A673 (cell line): ENCODE measurements around the gene MTMR2. TPM values are rescaled to one million over a fixed set of nuclear protein-coding genes. Genes with fewer than 3 reads are reported as not detected.
"Not testable (repeated sequence)": the region's sequence is repeated elsewhere in the genome, so short reads cannot be mapped to it uniquely, and the experiment has no call there.

Experiments used
- BruUV-seq: library from RNA; stranded (reverse); fragments of 400-500 nt; replicated peaks from 2 replicates; lab custom pipeline; 2021; lab: Mats Ljungman, UMichigan
- CTCF ChIA-PET: fragments of 300-600 bp; sonication (Branson Sonifier 250); formaldehyde crosslinking; loops from one replicate; lab custom pipeline; 2022; ENCODE audit warnings: antibody characterized with exemption; lab: Charles Lee
- POLR2A ChIA-PET: fragments of 300-600 bp; sonication (Branson Sonifier 250); formaldehyde crosslinking; loops from one replicate; lab custom pipeline; 2022; ENCODE audit warnings: antibody characterized with exemption; ENCODE audit not compliant: low non-redundant PET; lab: Charles Lee
- DNase-seq: peaks from one replicate; pipeline ENCODE4 v3.0.0-alpha.2; 2015; ENCODE audit warnings: low spot score
- H3K27ac ChIP-seq: fragments of 200-600 bp; sonication (generic); 2 replicates; pipeline ENCODE4 v1.5.1; 2016; ENCODE audit warnings: mixed run types, low read depth, mild to moderate bottlenecking, mixed read lengths, antibody characterized with exemption, low read length; ENCODE audit not compliant: poor library complexity, severe bottlenecking
- H3K27me3 ChIP-seq: fragments of 200-600 bp; sonication (generic); replicated peaks from 2 replicates; pipeline ENCODE4 v1.6.1; 2017; ENCODE audit warnings: mixed run types, low read depth, mild to moderate bottlenecking, mixed read lengths, antibody characterized with exemption, low read length; ENCODE audit not compliant: insufficient read depth, poor library complexity
- H3K36me3 ChIP-seq: fragments of 200-600 bp; sonication (generic); 2 replicates; pipeline ENCODE4 v1.6.1; 2016; ENCODE audit warnings: mixed run types, mild to moderate bottlenecking, mixed read lengths, antibody characterized with exemption, low read length; ENCODE audit not compliant: insufficient read depth, poor library complexity, severe bottlenecking
- H3K4me1 ChIP-seq: fragments of 200-600 bp; sonication (generic); 2 replicates; pipeline ENCODE4 v1.6.1; 2017; ENCODE audit warnings: mixed run types, mild to moderate bottlenecking, mixed read lengths, antibody characterized with exemption, low read length; ENCODE audit not compliant: insufficient read depth, poor library complexity, severe bottlenecking
- H3K4me3 ChIP-seq: fragments of 200-600 bp; sonication (generic); 2 replicates; pipeline ENCODE4 v1.5.1; 2016; ENCODE audit warnings: low read depth, mixed run types, mild to moderate bottlenecking, mixed read lengths, low read length; ENCODE audit not compliant: poor library complexity, severe bottlenecking
- H3K9me3 ChIP-seq: fragments of 200-600 bp; sonication (generic); 2 replicates; pipeline ENCODE4 v1.6.1; 2016; ENCODE audit warnings: mixed run types, low read depth, mild to moderate bottlenecking, mixed read lengths, antibody characterized with exemption, low read length; ENCODE audit not compliant: poor library complexity, severe bottlenecking
- CTCF ChIP-seq: fragments of 300-800, 200-600 bp; sonication (generic); conservative IDR thresholded peaks from 2 replicates; pipeline ENCODE4 v1.5.1; 2017; ENCODE audit warnings: low read depth, mild to moderate bottlenecking, antibody characterized with exemption, low read length, moderate library complexity, mixed read lengths
- EZH2 ChIP-seq: fragments of 200-600 bp; sonication (generic); IDR thresholded peaks from 2 replicates; pipeline ENCODE4 v1.6.1; 2017; ENCODE audit warnings: borderline replicate concordance, low read depth, mild to moderate bottlenecking, mixed read lengths, antibody characterized with exemption, low read length; ENCODE audit not compliant: poor library complexity, severe bottlenecking
- intact Hi-C: fragments of 100-400 bp; cut with micrococcal nuclease; formaldehyde crosslinking; loops from one replicate; pipeline ENCODE4 v1.10.0; 2022; ENCODE audit not compliant: unreplicated experiment
- total RNA-seq: library from RNA; stranded (reverse); gene quantifications from 2 replicates; pipeline ENCODE4 v1.2.3, GENCODE V29; 2021

Gene MTMR2
- total RNA-seq, 1 experiment from 2014 or later = 58.6 TPM

GRCh38 chr11:95867105-95867504 lies 56.8 kb downstream of the MTMR2 start:
- Histone ChIP-seq H3K4me1 (no peaks in the 10 kb centered on the region), H3K4me3 (no peak overlapping the region), H3K27me3 (no peaks in the 10 kb centered on the region), H3K27ac (no peak overlapping the region), H3K9me3 (no peaks in the 10 kb centered on the region), H3K36me3 (no peaks in the 10 kb centered on the region)
- CTCF ChIA-PET = no interaction called here
- no peak for DNase-seq
- TF ChIP-seq CTCF (no peak), EZH2 (no peak)
- BruUV-seq = no TSS peak
- intact Hi-C loops = no loop called here
- POLR2A ChIA-PET = no interaction called here

GRCh38 chr11:95863486-95864140 lies 60.3 kb downstream of the MTMR2 start:
- Histone ChIP-seq H3K36me3 (no peaks in the 10 kb centered on the region), H3K4me1 (peaks cover under 1% of the 10 kb centered on the region), H3K27ac (no peak overlapping the region), H3K4me3 (no peak overlapping the region), H3K27me3 (no peaks in the 10 kb centered on the region), H3K9me3 (no peaks in the 10 kb centered on the region)
- BruUV-seq = no TSS peak
- TF ChIP-seq EZH2 (no peak), CTCF (no peak)
- intact Hi-C loops = no loop called here
- POLR2A ChIA-PET = no interaction called here
- CTCF ChIA-PET = no interaction called here
- no peak for DNase-seq

GRCh38 chr11:95860024-95860423 lies 63.9 kb downstream of the MTMR2 start:
- CTCF ChIA-PET, H3K9me3 ChIP-seq, intact Hi-C loops, H3K27me3 ChIP-seq, BruUV-seq, POLR2A ChIA-PET, DNase-seq, H3K4me3 ChIP-seq, H3K27ac ChIP-seq, H3K4me1 ChIP-seq, H3K36me3 ChIP-seq: not testable (repeated sequence)

- intact Hi-C loops, CTCF ChIA-PET, DNase-seq, H3K27ac ChIP-seq, POLR2A ChIA-PET, H3K4me1 ChIP-seq, H3K9me3 ChIP-seq, H3K4me3 ChIP-seq, BruUV-seq, H3K27me3 ChIP-seq: not testable (repeated sequence)
- H3K36me3 ChIP-seq = peaks cover 15% of the 10 kb centered on the region
These were observed 69.5 kb downstream of the MTMR2 start for GRCh38 chr11:95854362-95854761.
